Hippocampal formation (tissue), 2 donors: ENCODE results near the gene APOBR.
A peak's percentile ranks its signal among the peaks of the same experiment; 100 is the strongest.
"Not testable (repeated sequence)": the region's sequence is repeated elsewhere in the genome, so short reads cannot be mapped to it uniquely, and the experiment has no call there.

Experiments used
- DNase-seq, 2 donors: peaks; one replicate each; lab custom pipeline; 2025; lab: John Stamatoyannopoulos, UW

APOBR gene, protein sequence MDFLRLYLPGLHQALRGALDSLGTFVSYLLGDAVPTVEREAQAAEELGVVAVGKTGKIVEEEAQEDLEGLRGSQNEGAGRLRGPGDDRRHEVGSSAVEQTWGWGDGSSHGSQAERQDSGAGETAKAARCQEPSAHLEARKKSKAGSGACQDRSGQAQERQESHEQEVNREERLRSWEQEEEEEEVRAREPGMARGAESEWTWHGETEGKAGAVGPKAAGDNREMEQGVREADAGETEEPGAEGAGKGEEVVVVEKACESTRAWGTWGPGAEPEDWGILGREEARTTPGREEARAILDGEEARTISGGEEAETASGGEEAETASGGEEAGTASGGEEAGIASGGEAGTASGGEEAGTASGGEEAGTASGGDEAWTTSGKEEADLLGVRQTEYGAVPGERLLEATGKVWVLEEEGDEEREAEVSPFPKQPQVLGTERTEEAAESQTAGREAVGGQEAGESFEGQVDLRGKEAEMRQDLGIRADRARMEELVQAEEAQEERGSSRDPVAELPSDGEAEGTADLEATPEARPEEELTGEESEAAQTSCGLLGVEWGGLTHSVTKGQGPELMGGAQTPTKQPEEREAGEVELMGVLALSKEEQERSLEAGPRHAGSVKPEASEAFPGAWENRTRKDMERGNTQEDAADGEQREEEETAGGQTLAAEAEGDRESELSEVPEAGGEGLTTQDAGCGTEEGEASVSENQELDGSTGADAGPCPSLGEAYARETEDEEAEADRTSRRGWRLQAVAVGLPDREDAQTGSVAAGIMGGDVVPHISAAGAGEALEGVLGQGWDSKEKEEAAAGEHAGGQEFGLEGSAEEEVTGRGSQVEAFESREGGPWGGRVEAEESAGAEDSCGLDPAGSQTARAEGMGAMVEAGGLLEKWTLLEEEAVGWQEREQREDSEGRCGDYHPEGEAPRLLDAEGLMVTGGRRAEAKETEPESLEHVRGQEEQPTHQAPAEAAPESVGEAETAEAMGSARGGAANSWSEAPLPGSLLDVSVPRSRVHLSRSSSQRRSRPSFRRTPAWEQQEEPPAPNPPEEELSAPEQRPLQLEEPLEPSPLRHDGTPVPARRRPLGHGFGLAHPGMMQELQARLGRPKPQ

GRCh38 chr16:28494121-28494851 is at the start of gene APOBR:
Gene APOBR (plus strand): TSS chr16:28494643. CDS start chr16:28494682, 39 bp downstream.
- DNase-seq = peak; percentile 20 to 30

DNA sequence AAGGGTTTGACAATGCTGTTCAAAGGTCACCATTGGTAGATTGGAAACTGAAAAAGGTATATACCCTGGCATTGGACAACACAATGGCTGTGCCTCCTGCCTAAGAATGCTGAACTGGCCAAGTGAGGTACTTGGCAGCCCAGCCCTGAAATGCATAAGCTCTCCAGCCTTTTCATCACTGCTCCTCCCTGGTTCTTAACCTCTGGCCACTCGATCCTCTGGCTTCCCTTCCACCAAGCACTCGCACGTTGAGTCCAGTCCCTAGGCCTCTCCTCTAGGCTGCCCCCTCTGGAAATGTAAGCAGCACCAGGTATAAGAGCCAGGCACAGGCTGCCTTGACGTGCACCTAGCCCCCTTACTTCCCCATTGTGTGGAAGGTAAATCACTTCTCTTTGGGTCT is 48.1 kb upstream of the APOBR start:
- DNase-seq = not testable (repeated sequence)

DNA sequence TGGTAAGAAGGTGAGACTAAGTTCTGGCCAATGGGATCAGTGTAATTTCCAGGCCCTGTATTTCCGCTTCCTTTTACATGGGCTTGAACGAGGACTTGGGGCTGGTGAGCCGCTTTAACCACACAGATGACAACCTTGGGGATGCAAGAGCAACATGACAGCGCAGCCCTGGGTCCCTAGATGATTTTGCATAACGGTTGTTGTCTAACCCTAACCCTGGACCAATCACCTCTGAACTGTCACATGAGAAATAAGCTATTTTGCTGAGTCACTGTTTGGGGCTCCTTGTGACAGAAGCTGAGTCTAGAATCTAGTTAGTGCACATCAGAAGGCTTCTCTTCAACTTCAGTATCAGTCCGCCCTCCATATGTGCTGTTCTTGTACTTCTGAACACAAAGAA is 47.4 kb upstream of the APOBR start:
- DNase-seq = not testable (repeated sequence)

GRCh38 chr16:28473714-28474265 is 20.7 kb upstream of the APOBR start:
- DNase-seq = no peak

GRCh38 chr16:28475221-28475620 is 19.2 kb upstream of the APOBR start:
- no peak for DNase-seq

DNA sequence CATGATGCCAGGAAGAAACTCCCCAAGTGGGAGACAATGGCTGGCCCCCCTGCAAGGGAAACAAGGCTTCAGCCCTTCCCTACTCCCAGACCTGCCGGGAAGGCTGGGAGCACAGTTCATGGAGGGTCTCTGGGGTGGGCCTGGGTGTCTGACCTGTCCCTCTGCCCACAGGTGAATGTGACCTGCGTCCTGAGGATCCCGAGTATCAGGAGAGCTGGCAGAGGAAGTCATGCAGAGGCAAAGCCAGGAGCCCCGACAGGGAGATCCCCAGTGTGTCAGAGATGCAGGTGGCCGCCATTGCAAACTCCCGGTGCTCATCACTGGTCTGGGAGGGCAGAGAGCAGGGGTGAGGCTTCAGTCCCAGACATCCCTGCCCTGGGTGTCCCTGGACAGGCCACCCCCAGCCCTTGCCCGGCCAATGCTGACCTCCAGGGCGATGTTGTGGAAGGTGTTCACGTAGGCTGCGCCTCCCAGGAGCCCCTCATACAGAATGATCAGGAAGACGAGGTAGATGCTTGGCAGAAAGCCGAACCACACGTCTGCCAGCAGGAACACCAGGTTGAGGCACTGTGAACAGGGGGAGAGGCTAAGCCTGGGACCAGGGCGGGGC is 17.0 kb upstream of the APOBR start:
- DNase-seq = no peak

GRCh38 chr16:28478506-28479180 is 15.8 kb upstream of the APOBR start:
- DNase-seq = no peak

DNA sequence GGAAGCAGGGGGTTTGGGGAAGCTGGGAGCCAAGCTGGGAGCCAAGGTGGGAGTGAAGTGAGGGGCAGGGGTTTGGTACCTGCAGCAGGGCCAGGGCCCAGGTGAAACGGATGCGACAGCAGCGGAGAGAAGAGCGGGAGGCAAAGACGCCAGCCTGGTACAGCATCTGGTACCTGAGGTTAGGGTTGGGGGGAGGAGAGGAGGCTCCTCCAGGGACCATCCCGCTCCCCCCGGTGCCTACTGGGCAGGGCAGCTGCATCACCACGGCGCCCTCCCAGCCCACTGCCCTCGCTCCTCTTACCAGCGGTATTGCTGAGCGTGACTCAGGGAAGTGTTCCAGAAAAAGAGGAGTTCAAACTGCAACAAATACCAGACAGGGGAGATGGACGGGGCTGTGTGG is 12.4 kb upstream of the APOBR start:
- DNase-seq = no peak

GRCh38 chr16:28483361-28483760 is 11.1 kb upstream of the APOBR start:
- not testable (repeated sequence) for DNase-seq

- no peak for DNase-seq
Measured at GRCh38 chr16:28486266-28486665, 8.2 kb upstream of the APOBR start.

DNA sequence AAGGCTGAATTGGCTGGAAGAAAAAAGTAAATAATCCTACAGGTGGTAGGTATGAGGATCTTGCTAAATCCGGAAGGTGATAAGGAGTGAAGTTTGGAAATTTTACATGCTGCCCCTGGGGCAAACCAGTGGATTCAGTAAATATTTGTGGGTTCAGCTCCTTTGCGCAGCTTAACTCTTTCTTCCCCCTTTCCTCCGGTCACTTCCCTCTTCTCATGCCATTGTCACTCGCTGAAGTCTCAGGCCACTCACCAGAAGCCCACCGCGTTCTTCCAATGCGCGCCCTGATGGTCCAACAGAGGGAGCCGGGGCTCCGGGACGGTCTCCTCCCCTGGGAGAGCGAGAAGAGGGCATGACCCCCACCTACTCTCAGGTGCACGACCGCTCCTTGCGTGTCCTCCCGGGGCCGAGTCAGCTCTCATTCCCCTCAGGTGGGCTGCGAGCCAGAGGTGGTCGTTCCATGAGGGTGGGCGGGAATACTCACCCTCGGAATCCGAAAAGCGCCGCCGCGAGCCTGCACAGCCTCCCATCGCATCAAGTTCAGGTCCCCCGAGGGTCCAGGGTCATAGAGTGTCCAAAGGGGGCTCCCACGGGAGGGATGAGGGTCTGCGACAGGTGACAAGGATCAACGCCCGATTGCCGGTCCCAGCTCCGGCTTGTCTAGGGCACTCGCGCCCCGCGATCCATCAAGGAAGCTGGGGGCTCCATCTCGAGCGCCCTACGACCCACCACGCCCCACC is 3.0 kb upstream of the APOBR start:
- no peak for DNase-seq

DNA sequence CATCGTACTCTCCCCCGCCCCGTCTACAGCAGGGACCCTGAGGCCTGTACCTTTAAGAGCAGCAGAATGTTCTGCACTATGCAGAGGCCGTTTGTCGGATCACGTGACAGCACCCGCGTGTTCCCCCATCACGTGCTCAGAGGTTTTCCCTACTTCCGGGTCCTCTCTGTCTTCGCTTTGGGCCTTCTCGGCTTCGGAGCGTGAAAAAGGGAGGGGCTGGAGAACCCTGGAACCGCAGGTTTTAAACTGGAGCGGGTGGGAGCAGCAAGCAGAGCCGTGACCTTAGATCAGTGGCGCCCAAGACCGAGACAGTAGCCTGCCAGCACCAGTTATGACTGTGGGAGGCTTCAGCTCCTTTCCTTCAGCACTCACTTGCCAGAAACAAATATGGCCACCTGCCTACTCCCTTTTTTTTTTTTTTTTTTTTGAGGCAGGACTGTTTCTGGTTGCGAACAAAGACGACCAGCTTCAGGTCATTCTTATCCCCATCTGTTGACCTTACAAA is 2.4 kb upstream of the APOBR start, which contains the start of gene CLN3:
Gene CLN3, minus strand, starts transcription at position 105 of the 505 bp plus-strand sequence. CDS start 315 bp downstream, outside the sequence.
- peak; percentile 89 to 93 for DNase-seq

GRCh38 chr16:28492511-28492910 is 1.9 kb upstream of the APOBR start:
- DNase-seq = no peak

DNA sequence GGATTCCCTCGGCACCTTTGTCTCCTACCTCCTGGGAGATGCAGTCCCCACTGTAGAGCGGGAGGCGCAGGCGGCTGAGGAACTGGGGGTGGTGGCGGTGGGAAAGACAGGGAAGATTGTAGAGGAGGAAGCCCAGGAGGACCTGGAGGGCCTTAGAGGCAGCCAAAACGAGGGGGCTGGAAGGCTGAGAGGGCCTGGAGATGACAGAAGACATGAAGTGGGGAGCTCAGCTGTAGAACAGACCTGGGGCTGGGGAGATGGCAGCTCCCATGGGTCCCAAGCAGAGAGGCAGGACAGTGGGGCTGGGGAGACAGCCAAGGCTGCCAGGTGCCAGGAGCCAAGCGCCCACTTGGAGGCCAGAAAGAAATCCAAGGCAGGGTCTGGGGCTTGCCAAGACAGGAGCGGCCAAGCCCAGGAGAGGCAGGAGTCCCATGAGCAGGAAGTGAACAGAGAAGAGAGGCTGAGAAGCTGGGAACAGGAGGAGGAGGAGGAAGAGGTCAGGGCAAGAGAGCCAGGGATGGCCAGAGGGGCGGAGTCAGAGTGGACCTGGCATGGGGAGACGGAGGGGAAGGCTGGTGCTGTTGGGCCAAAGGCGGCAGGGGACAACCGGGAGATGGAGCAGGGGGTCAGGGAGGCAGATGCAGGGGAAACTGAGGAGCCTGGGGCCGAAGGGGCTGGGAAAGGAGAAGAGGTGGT is 803 bp downstream of the APOBR start:
- no peak for DNase-seq

DNA sequence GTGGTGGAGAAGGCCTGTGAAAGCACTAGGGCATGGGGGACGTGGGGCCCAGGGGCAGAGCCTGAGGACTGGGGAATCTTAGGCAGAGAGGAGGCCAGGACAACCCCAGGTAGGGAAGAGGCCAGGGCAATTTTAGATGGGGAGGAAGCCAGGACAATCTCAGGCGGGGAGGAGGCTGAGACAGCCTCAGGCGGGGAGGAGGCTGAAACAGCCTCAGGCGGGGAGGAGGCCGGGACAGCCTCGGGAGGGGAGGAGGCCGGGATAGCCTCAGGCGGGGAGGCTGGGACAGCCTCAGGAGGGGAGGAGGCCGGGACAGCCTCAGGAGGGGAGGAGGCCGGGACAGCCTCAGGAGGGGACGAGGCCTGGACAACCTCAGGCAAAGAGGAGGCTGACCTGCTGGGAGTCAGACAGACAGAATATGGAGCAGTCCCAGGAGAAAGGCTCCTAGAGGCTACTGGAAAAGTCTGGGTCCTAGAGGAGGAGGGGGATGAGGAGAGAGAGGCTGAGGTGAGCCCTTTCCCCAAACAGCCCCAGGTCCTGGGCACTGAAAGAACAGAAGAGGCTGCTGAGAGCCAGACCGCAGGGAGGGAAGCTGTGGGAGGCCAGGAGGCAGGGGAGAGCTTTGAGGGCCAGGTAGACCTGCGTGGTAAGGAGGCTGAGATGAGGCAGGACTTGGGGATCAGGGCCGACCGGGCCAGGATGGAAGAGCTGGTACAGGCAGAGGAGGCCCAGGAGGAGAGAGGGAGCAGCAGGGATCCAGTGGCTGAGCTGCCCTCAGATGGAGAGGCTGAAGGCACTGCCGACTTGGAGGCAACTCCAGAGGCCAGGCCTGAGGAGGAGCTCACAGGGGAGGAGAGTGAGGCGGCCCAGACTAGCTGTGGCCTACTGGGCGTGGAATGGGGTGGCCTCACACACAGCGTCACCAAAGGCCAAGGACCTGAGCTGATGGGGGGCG is 1.6 kb downstream of the APOBR start:
- no peak for DNase-seq

- no peak for DNase-seq
Measured at GRCh38 chr16:28496844-28497243, 2.4 kb downstream of the APOBR start.

- no peak for DNase-seq
Measured at GRCh38 chr16:28497386-28497785, 2.9 kb downstream of the APOBR start.
